ENCODE data around the gene CLDN6. TPM values are rescaled to one million over a fixed set of nuclear protein-coding genes. Genes with fewer than 3 reads are reported as not detected.

Gene CLDN6
- total and polyA plus RNA-seq, 2 of the 13 experiments (the other 11 are each of a cell fraction or from before 2014, with no cell fraction given), result 5.9 to 7.6 TPM

- TF ChIP-seq DNMT3B (CRISPR knock-in tag; conservative IDR thresholded peaks at IDR 0.05) (peak; percentile 80), HNF4A (CRISPR knock-in tag; IDR thresholded peaks at IDR 0.05) (no peak), ZNF703 (CRISPR knock-in tag; IDR thresholded peaks at IDR 0.05; ENCODE audit: borderline replicate concordance) (peak; percentile 46; the same call in 1 of the 2 replicates), ZNF501 (CRISPR knock-in tag; IDR thresholded peaks at IDR 0.05) (peak; percentile 5; the same call in 1 of the 2 replicates), YY1 (IDR thresholded peaks at IDR 0.05; ENCODE audit: insufficient read depth, insufficient replicate concordance, low read depth, low read length) (no peak), ATRX (CRISPR knock-in tag; IDR thresholded peaks at IDR 0.05; ENCODE audit: borderline replicate concordance) (no peak), RBFOX2 (IDR thresholded peaks at IDR 0.05; ENCODE audit: low read depth, low read length) (0 out of 2 replicates have a peak, but pooled peaks have one; percentile 31), PHF8 (CRISPR knock-in tag; IDR thresholded peaks at IDR 0.05) (0 out of 2 replicates have a peak, but pooled peaks have one; percentile 38), FOXO1 (CRISPR knock-in tag; IDR thresholded peaks at IDR 0.05) (no peak)
- TF ChIP-seq, protein P1, sequence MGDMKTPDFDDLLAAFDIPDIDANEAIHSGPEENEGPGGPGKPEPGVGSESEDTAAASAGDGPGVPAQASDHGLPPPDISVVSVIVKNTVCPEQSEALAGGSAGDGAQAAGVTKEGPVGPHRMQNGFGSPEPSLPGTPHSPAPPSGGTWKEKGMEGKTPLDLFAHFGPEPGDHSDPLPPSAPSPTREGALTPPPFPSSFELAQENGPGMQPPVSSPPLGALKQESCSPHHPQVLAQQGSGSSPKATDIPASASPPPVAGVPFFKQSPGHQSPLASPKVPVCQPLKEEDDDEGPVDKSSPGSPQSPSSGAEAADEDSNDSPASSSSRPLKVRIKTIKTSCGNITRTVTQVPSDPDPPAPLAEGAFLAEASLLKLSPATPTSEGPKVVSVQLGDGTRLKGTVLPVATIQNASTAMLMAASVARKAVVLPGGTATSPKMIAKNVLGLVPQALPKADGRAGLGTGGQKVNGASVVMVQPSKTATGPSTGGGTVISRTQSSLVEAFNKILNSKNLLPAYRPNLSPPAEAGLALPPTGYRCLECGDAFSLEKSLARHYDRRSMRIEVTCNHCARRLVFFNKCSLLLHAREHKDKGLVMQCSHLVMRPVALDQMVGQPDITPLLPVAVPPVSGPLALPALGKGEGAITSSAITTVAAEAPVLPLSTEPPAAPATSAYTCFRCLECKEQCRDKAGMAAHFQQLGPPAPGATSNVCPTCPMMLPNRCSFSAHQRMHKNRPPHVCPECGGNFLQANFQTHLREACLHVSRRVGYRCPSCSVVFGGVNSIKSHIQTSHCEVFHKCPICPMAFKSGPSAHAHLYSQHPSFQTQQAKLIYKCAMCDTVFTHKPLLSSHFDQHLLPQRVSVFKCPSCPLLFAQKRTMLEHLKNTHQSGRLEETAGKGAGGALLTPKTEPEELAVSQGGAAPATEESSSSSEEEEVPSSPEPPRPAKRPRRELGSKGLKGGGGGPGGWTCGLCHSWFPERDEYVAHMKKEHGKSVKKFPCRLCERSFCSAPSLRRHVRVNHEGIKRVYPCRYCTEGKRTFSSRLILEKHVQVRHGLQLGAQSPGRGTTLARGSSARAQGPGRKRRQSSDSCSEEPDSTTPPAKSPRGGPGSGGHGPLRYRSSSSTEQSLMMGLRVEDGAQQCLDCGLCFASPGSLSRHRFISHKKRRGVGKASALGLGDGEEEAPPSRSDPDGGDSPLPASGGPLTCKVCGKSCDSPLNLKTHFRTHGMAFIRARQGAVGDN (CRISPR knock-in tag; IDR thresholded peaks at IDR 0.05), result peak; percentile 79
Observed at GRCh38 chr16:3065742-3066439, 47.9 kb upstream of the CLDN6 start (continued).
